Small intestine (tissue), 7 donors: Measurements from ENCODE around the gene ATG13. TPM values are rescaled to one million over a fixed set of nuclear protein-coding genes. Genes with fewer than 3 reads are reported as not detected.

Experiments used
- DNase-seq, 2 donors: peaks; one replicate each; pipeline versions ENCODE4 v3.0.0 to v3.0.0-alpha.2; 2013
- FAIRE-seq: peaks from 2 replicates; lab custom pipeline; 2012; peaks lifted over from hg19 to GRCh38; lab: Jason Lieb, UNC
- H3K27ac ChIP-seq, 3 donors: one replicate each; pipeline ENCODE4 v1.5.1; 2013; ENCODE audit warnings: low read length in 2 of 3, mild to moderate bottlenecking in 2 of 3, control low read depth in 1 of 3, inconsistent platforms in 1 of 3, low read depth in 1 of 3, moderate library complexity in 1 of 3
- H3K27me3 ChIP-seq, 3 donors: one replicate each; pipeline ENCODE4 v1.6.1; 2013; ENCODE audit warnings: low read length in 3 of 3, inconsistent platforms in 1 of 3; ENCODE audit not compliant: control insufficient read depth in 3 of 3, insufficient read depth in 3 of 3
- H3K36me3 ChIP-seq, 3 donors: one replicate each; pipeline ENCODE4 v1.6.1; 2013; ENCODE audit warnings: low read length in 3 of 3, inconsistent platforms in 1 of 3, low read depth in 1 of 3, mild to moderate bottlenecking in 1 of 3, moderate library complexity in 1 of 3; ENCODE audit not compliant: control insufficient read depth in 3 of 3, insufficient read depth in 2 of 3
- H3K4me1 ChIP-seq, 3 donors: one replicate each; pipeline ENCODE4 v1.6.1; 2013; ENCODE audit warnings: low read length in 2 of 3, inconsistent platforms in 1 of 3, low read depth in 1 of 3, mild to moderate bottlenecking in 1 of 3, moderate library complexity in 1 of 3; ENCODE audit not compliant: control insufficient read depth in 3 of 3, insufficient read depth in 2 of 3
- H3K4me3 ChIP-seq, 3 donors: one replicate each; pipeline ENCODE4 v1.5.1; 2013; ENCODE audit warnings: low read length in 3 of 3, control low read depth in 1 of 3, inconsistent platforms in 1 of 3, low read depth in 1 of 3, mild to moderate bottlenecking in 1 of 3, moderate library complexity in 1 of 3
- H3K9me3 ChIP-seq, 2 donors: one replicate each; pipeline ENCODE4 v1.6.1; 2013; ENCODE audit warnings: low read depth in 1 of 2, low read length in 1 of 2; ENCODE audit not compliant: control insufficient read depth in 2 of 2, insufficient read depth in 1 of 2
- WGBS, 3 donors: extraction: QIAGEN DNeasy Blood & Tissue Kit; methylation state at CpG; one replicate each; pipeline ENCODE4 v1.1.7; 2013; 5-methylcytosine and 5-hydroxymethylcytosine counted together
- polyA plus RNA-seq, 4 donors: library from polyadenylated mRNA; stranded (reverse) in 3 of 4; unstranded in 1 of 4; fragments of 200-250 nt in 3 of 4; fragments of 120-200 nt in 1 of 4; gene quantifications; one replicate each; pipeline versions ENCODE4 v1.2.1 to v1.2.3, GENCODE V29; 2013
- donor health status: healthy with polysubstance abuse.
- donor health status: control.
- donor health status: control.
- donor health status: Bipolar disorder and iron deficiency.
- donor health status: healthy.

ATG13 gene
- polyA plus RNA-seq, 4 donors: 35.7 to 55.3 (median 37.4) TPM

DNA sequence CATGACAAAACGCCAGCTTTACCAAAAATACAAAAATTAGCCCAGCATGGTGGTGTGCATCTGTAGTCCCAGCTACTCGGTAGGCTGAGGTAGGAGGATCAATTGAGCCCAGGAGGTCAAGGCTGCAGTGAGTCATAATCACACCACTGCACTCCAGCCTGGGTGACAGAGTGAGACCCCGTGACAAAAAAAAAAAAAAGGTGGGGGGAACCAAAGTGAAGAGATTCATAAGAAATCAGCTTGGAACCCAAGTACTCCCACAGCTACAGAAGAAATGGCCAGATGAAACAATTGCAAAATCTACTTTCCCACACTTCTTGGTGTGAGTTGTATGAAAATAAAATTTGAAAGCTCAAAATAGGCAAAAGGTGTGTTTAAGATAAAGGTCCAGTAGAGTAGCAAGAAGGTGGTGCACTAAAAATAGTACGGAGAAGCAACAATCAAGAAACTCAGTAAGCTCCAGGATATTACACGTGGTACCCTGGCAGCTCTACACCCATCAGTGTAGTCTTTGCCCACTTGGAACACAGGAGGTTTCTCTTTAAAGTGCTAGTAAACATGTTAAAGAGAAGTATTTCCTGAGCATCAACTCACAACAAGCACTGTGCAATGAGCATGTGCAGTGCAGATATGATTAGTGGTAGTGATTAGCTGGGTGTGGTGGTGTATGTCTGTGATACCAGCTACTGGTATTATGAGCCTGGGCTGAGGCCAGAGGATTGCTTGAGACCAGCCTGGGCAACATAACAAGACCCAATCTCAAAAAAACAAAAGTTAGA, 5.6 kb upstream of the ATG13 start:
- Histone ChIP-seq H3K27ac (peak overlapping the region in 1 of 3 donors; percentile 4), H3K27me3 (no peaks in the 10 kb centered on the region), H3K36me3 (peaks cover 0 to 7% (median 0%) of the 10 kb centered on the region in 3 donors), H3K9me3 (no peaks in the 10 kb centered on the region), H3K4me3 (no peak overlapping the region), H3K4me1 (peaks cover 0 to 20% (median 1%) of the 10 kb centered on the region in 3 donors)
- DNase-seq (peak; percentile 28 to 76), FAIRE-seq (no peak)
- 55 to 75% (median 56%) methylated on average over 5 of the region's 5 CpGs for WGBS, 3 donors

GRCh38 chr11:46612326-46612725, 5.0 kb upstream of the ATG13 start:
- DNase-seq: no peak
- no peak for FAIRE-seq
- peak overlapping the region in 1 of 3 donors; percentile 4 for H3K27ac ChIP-seq
- no peaks in the 10 kb centered on the region for H3K27me3 ChIP-seq
- 72 to 89% (median 87%) methylated on average over 2 of the region's 2 CpGs for WGBS, 3 donors
- H3K9me3 ChIP-seq: no peaks in the 10 kb centered on the region
- H3K4me3 ChIP-seq: no peak overlapping the region
- peaks cover 0 to 20% (median 1%) of the 10 kb centered on the region in 3 donors for H3K4me1 ChIP-seq
- H3K36me3 ChIP-seq: peaks cover 0 to 7% (median 0%) of the 10 kb centered on the region in 3 donors

- FAIRE-seq: no peak
- no peaks in the 10 kb centered on the region for H3K27me3 ChIP-seq
- no peak overlapping the region for H3K4me3 ChIP-seq
- peak overlapping the region in 1 of 3 donors; percentile 95 for H3K27ac ChIP-seq
- no peaks in the 10 kb centered on the region for H3K9me3 ChIP-seq
- H3K4me1 ChIP-seq: peaks cover 3 to 24% (median 4%) of the 10 kb centered on the region in 3 donors
- WGBS, 3 donors: 93 to 96% (median 93%) methylated on average over 7 of the region's 7 CpGs
- H3K36me3 ChIP-seq: peaks cover 0 to 8% (median 0%) of the 10 kb centered on the region in 3 donors
- DNase-seq: no peak
Measured at GRCh38 chr11:46615756-46616155, 1.6 kb upstream of the ATG13 start.

- Histone ChIP-seq H3K4me1 (peaks cover 3 to 24% (median 4%) of the 10 kb centered on the region in 3 donors), H3K27me3 (no peaks in the 10 kb centered on the region), H3K9me3 (no peaks in the 10 kb centered on the region), H3K4me3 (peak overlapping the region; percentile 70 to 87 (median 86)), H3K36me3 (peaks cover 2 to 13% (median 2%) of the 10 kb centered on the region in 3 donors), H3K27ac (peak overlapping the region; percentile 95 to 99 (median 99))
- WGBS, 3 donors: 0 to 3% (median 1%) methylated on average over 15 of the region's 15 CpGs
- FAIRE-seq (no peak), DNase-seq (peak in 1 of 2 donors; percentile 89)
Measured at GRCh38 chr11:46616551-46617133, 711 bp upstream of the ATG13 start.

DNA sequence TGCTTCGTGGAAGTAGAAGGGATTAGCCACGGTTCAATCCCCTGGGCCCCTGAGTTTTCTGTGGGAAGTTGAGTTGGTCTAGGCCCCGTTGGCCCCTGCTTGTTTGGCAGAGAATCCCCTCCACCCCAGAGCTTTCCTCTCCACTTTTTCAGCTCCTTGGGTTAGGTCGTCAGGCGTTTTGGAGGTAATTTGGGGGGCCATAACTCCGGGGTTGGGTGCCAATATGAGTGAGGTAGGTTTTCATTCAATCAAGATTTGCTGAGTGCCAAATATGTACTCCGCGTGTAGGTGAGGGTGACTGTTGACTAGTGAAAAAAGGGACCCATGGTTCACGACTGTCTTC, 590 bp downstream of the ATG13 start:
- peak overlapping the region; percentile 70 to 87 (median 86) for H3K4me3 ChIP-seq
- 2 to 3% (median 2%) methylated on average over 9 of the region's 9 CpGs for WGBS, 3 donors
- H3K27ac ChIP-seq: peak overlapping the region; percentile 95 to 99 (median 99)
- H3K4me1 ChIP-seq: peaks cover 3 to 19% (median 4%) of the 10 kb centered on the region in 3 donors
- H3K9me3 ChIP-seq: no peaks in the 10 kb centered on the region
- DNase-seq (no peak), FAIRE-seq (no peak)
- H3K27me3 ChIP-seq: no peaks in the 10 kb centered on the region
- peaks cover 2 to 18% (median 3%) of the 10 kb centered on the region in 3 donors for H3K36me3 ChIP-seq

- DNase-seq: peak; percentile 25 to 38
- Histone ChIP-seq H3K4me3 (peak overlapping the region in 2 of 3 donors; percentile 21 to 37), H3K27ac (peak overlapping the region in 1 of 3 donors; percentile 95), H3K36me3 (peaks cover 2 to 22% (median 3%) of the 10 kb centered on the region in 3 donors), H3K27me3 (no peaks in the 10 kb centered on the region), H3K9me3 (no peaks in the 10 kb centered on the region), H3K4me1 (peaks cover 3 to 19% (median 4%) of the 10 kb centered on the region in 3 donors)
- 21 to 58% (median 42%) methylated on average over 6 of the region's 6 CpGs for WGBS, 3 donors
- FAIRE-seq: no peak
Measured at GRCh38 chr11:46618837-46619236, 1.5 kb downstream of the ATG13 start.

DNA sequence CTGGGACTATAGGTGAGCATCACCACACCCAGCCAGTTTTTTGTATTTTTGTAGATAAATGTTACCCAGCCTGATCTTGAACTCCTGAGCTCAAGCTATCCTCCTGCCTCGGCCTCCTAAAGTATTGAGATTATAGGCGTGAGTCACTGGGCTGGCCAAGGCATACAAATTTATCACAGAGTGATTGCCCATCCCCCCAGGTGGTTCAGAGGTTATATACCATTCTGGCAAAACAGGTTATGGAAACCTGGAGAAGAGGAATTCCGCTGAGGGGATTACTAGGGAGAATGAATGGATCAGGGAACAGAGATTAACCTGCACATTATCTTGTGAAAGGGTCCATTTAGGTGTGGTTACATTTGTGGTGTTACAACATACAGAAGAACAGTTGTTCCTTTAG, 8.1 kb downstream of the ATG13 start:
- Histone ChIP-seq H3K9me3 (no peaks in the 10 kb centered on the region), H3K4me1 (no peaks in the 10 kb centered on the region), H3K27me3 (no peaks in the 10 kb centered on the region), H3K27ac (no peak overlapping the region), H3K36me3 (peaks cover 2 to 55% (median 8%) of the 10 kb centered on the region in 3 donors), H3K4me3 (no peak overlapping the region)
- 28 to 74% (median 52%) methylated on average over 3 of the region's 3 CpGs for WGBS, 3 donors
- no peak for FAIRE-seq
- peak; percentile 30 to 60 for DNase-seq

GRCh38 chr11:46628961-46629360, 11.6 kb downstream of the ATG13 start:
- peaks cover 0 to 2% (median 0%) of the 10 kb centered on the region in 3 donors for H3K4me1 ChIP-seq
- no peaks in the 10 kb centered on the region for H3K9me3 ChIP-seq
- 88 to 89% (median 88%) methylated on average over 6 of the region's 6 CpGs for WGBS, 3 donors
- peaks cover 5 to 51% (median 6%) of the 10 kb centered on the region in 3 donors for H3K36me3 ChIP-seq
- no peaks in the 10 kb centered on the region for H3K27me3 ChIP-seq
- no peak for DNase-seq
- H3K27ac ChIP-seq: no peak overlapping the region
- no peak overlapping the region for H3K4me3 ChIP-seq
- no peak for FAIRE-seq
